Measurements from ENCODE around the gene PCID2.

The PCID2 gene

GRCh38 chr13:113219256-113219940 lies 10.9 kb upstream of the PCID2 start:
- peak; percentile 21 for DNase-seq

GRCh38 chr13:113218586-113218985 lies 10.1 kb upstream of the PCID2 start:
- DNase-seq, result no peak

GRCh38 chr13:113216254-113217048 lies 8.0 kb upstream of the PCID2 start:
- DNase-seq, result peak; percentile 75

- DNase-seq, result no peak
These were observed 3.3 kb upstream of the PCID2 start for GRCh38 chr13:113211774-113212173.

GRCh38 chr13:113210833-113211232 lies 2.4 kb upstream of the PCID2 start:
- DNase-seq, result no peak

DNA sequence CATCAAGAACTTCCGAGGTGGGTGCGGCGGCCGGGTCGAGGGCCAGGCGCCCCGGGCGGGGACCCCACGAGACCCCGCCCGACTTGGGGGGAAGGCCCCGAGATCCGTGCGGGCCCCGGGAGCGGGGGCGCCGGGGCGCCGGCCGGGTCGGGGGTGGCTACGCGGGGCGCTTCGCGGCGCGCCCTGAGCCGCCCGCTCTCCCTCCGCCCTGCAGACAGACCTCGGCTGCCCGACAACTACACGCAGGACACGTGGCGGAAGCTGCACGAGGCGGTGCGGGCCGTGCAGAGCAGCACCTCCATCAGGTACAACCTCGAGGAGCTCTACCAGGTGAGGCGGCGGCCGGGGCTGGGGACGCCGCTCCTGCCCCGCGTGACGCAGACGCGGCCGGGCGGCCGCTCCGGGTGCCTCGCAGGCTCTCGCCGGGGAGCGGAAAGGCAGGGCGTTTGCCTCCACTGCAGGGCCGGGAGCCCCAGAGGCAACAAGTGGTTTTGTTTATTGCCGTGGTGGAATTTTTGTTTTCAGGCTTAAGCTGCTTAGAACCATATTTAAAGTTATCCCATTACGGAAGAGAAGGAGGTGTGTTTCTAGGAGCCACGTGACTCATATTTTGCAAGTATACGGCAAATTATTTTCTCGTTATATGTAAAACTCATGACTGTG lies 1.4 kb upstream of the PCID2 start:
- DNase-seq, result peak; percentile 53

- peak; percentile 87 for DNase-seq
These were observed 878 bp upstream of the PCID2 start, which contains the start of gene CUL4A for GRCh38 chr13:113209336-113209758. Gene CUL4A (plus strand): TSS chr13:113209613. CDS start chr13:113209628, 15 bp downstream.

DNA sequence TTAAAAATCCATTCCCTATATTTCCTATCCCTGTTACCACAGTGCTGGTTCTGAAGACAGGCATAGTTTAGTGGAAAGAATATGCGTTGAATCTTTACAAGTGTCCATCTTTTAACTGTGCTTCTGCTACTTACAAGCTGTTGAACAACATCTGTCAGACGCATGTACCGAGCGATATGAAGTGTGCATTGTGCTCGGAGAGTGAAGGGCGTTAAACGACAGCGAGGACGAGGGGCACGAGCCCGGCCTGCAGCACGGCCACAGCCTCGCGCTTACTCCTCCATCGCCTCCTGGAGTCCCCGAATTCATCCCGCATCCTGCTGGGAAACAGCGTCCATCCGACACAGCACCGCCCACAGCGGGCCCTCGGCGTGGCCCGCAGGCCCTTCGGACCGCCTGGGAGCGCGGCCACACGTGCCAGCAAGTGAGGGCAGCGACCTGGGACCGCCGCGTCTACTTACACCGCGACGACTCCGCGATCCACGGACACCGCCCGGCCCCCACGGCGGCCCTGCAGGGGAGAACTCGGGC lies 514 bp downstream of the PCID2 start:
- DNase-seq, result peak; percentile 49

DNA sequence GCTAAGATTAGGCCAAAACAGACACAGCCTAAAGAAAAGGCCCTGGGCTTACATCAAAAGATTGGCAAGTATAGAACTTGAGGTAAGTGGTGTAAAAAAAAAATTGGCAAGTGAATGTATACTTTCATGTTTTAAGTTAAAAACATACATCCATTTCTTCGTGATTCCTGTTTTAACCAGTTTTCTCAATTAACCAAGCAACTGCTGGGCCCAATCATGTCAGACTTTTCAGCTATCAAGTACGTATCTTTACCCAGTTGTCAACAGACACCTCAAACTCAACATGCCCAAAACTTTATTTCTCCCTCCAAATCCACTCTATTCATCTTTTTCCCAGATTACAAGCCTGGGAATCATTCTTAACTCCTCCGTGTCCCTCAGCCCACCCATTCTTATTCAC lies 1.0 kb downstream of the PCID2 start:
- DNase-seq, result no peak

DNA sequence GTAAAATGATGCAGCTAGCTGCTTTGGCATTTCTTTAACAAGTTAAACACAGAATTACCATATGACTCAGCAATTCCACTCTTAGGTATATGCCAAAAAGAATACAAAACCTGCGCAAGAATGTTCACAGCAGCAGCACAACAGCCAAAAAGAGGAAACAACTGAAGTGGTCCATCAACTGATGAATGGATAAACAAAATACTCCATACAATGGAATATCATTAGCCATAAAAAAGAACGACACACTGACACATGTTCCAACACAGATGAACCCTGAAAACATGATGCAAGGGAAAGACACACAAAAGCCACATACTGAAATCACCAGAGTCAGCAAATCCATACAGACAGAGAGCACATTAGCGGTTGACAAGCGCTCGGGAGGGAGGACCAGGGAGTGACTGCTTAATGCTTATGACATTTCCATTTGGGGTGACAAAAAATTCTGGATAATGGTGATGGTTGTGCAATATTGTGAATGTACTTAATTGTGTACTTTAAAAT lies 3.0 kb downstream of the PCID2 start:
- peak; percentile 22 for DNase-seq

DNA sequence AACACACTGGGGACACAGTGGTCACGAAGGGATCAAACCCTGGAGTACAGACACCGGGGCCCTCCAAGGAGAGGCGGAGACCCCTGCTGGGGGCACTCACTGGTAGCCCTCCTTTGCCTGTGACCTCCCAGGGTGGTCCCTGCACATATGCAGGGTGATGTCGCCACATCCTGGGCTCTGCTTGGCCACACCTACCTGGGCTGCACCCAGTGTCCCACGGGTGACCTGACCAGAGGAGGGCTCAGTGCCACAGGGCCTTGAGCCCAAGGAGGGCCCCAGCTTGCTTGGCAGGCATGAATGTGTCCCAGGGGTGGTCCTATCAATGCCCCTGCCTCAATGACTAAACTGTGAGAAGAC lies 4.1 kb downstream of the PCID2 start:
- DNase-seq, result no peak

DNA sequence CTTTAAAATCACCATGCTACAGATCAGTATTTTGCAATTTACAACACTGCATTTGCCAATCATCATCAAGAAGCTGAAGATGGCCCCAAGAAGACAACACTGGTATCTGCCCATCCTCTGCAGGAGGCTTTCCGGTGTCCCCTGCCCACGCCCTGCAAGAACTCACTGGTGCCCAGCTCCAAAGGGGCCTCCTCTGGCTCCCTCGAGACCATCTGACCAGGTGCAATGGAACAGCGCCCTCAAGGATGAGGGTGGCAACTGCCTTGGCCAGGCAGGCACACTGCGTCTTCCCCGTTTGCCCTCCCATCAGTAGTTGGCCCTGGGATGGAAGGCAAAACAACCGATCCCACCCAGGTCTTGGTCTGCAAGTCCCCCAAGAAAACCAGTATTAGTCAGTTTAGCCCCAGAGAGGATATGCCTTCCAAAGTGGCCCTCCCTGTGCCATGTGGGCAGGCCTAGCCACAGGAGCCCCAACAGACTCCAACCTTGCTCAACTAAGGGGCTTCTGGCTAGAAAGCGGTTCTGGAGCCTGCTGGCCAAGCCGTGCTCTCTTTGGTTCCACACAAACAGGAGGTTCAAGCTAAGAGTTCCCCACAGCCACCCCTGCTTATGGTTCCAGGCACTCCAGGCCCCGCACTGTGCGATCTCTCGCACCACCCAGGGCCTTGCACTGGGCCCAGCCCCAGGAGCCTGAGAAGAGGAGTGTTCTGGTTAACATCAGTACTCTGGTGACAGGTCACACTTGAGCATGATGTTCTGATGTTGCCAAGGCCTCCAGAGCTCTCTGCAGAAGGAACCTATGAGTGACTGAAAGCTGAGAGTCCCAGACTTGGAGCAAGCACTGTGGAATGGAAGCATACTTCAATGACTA lies 4.7 kb downstream of the PCID2 start:
- DNase-seq, result no peak

- DNase-seq, result no peak
These were observed 5.6 kb downstream of the PCID2 start for GRCh38 chr13:113202912-113203311.

DNA sequence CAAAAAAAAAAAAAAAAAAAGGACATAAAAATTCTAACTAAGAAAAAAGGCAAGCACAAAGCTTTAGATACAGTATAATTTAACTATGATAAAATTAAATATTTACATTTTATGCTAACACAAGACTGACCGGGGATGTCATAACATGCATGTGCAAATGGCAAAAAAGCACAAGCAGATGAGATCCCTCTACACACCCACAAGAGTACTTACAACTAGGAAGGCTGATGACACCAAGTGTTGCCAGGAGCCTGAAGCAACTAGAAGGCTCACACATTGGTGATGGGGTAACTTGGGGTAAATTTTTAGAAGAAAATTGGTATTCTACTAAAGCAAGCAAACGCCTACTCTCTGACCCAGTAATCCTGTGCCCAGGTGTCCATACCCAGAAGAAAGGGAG lies 6.7 kb downstream of the PCID2 start:
- DNase-seq, result no peak

DNA sequence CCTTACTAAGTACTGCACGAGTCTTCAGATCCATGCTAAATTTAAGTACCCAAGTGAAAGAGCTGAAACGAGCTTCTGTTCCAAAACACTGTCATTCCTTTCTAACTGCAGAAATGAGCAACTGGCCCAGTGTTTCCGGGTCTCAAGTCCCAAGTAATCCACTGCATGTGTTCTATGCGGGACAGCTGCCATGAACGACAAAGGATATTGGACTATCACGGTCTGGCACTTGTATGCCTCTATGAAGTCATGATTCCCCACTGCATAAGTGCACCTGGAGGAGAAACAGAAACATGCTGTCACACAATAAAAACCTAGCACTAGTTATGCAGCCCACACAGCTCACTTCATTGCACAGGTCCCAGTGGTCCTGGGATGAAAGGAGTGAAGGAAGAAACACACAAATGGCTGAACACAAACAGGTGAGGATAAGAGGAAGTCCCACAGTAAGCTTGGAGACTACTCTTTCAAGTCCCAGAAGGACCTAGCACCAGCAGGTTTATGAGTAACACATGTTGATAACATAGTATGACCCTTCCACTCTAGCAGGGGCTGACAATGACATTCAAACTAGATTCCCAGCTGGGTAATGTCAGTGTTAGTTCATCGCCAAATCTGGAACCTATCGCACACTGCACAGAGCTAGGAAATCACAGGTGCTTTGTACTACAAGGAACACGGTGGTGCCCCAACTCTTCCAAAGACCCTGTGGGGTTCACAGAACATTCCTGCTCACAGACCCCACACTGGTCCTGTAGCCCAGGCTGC lies 11.3 kb downstream of the PCID2 start:
- no peak for DNase-seq

DNA sequence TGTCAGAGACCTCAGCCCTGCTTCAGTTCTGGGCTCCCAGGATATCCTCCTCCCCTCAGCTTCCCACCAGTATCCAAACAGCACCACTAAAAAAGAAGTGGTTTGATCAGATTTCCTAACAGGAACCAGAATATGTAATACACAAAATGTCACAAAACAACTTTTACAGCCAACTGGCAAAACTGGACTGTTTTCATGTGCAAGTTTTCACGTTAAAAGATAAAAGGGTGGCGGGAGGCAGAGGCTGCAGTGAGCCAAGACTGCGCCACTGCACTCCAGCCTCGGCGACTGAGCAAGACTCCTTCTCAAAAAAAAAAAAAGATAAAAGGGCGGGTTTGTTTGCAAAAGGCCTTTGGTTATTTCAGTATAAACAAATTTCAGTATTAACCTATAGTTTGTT lies 13.1 kb downstream of the PCID2 start:
- no peak for DNase-seq

GRCh38 chr13:113192902-113193301 lies 15.6 kb downstream of the PCID2 start:
- peak; percentile 61 for DNase-seq

DNA sequence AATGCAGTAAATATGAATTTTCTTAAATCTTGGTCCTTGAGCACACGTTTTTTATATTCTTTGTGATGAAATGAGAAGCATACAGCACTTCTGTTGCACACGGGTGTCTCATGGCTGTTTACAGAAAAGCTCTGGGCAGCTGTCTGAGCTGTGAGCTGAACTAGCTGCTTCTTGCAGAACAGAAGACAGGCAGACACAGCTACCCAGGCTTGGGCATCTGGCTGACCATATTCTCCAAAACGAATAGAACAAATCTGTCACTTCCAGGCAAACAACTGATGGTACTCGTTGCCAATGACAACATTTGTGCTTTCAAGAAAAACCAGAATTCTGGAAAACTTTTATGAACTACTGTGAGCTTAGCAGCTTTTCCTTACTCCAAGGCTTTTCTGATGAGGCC lies 16.2 kb downstream of the PCID2 start:
- no peak for DNase-seq

DNA sequence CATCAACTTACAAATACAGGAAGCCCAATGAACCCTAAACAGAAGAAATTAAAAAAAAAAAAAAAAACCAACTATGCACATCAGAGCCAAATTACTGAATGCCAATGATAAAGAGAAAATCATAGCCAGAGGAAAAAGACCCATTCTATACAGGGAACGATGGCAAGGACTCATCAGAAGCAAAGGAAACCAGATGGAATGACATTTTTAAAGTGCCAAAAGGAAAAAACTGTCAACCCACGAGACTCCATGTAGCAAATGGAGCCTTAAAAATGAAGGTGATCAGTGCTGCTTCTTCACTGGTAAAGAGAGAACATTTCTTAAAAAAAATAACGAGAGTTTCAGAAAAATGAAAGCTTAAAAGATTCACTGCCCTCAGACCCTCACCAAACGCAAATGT lies 18.3 kb downstream of the PCID2 start:
- DNase-seq, result no peak

- DNase-seq, result no peak
These were observed 20.4 kb downstream of the PCID2 start for GRCh38 chr13:113187883-113188665.

- DNase-seq, result peak; percentile 100
These were observed 21.2 kb downstream of the PCID2 start for GRCh38 chr13:113187263-113187669.

All from fibroblast of skin of right biceps (primary cell).